ENCODE results near the gene SPAG9.

The SPAG9 gene

GRCh38 chr17:50955160-50955559, 165.5 kb downstream of the SPAG9 start:
- Histone ChIP-seq H3K4me1 (ENCODE audit: low read length) (peaks cover 23% of the 10 kb centered on the region), H3K4me2 (ENCODE audit: low read depth, low read length) (no peak overlapping the region)

GRCh38 chr17:50954641-50955121, 166.0 kb downstream of the SPAG9 start:
- Histone ChIP-seq H3K4me3 (ENCODE audit: low read length) (no peak overlapping the region), H3K27ac (ENCODE audit: low read length) (no peak overlapping the region), H3K79me2 (ENCODE audit: low read length) (no peaks in the 10 kb centered on the region), H3K4me2 (ENCODE audit: low read depth, low read length) (no peak overlapping the region), H3K9ac (ENCODE audit: low read length) (no peak overlapping the region), H3F3A (ENCODE audit: insufficient read depth, low read length) (peaks cover 15% of the 10 kb centered on the region), H3K36me3 (replicated peaks; ENCODE audit: insufficient read depth, low read length) (no peaks in the 10 kb centered on the region), H2AFZ (ENCODE audit: low read length) (no peak overlapping the region), H3K4me1 (ENCODE audit: low read length) (peaks cover 23% of the 10 kb centered on the region), H4K20me1 (ENCODE audit: insufficient read depth, low read length) (no peaks in the 10 kb centered on the region), H3K9me3 (replicated peaks; ENCODE audit: insufficient read depth, low read length) (no peaks in the 10 kb centered on the region), H3K9me2 (replicated peaks; ENCODE audit: insufficient read depth, low read length) (no peaks in the 10 kb centered on the region), H3K27me3 (replicated peaks; ENCODE audit: insufficient read depth, low read length) (no peaks in the 10 kb centered on the region)
- TF ChIP-seq EZH2phosphoT487 (IDR thresholded peaks at IDR 0.05; ENCODE audit: low read length) (no peak), CTCF (IDR thresholded peaks at IDR 0.05; ENCODE audit: low read length) (no peak), EZH2 (optimal IDR thresholded peaks at IDR 0.05; ENCODE audit: low read depth, low read length) (no peak)
- DNase-seq = no peak

More at GRCh38 chr17:50955160-50955559, 165.5 kb downstream of the SPAG9 start:
- Histone ChIP-seq H2AFZ (ENCODE audit: low read length) (no peak overlapping the region), H3K36me3 (replicated peaks; ENCODE audit: insufficient read depth, low read length) (no peaks in the 10 kb centered on the region), H3K27me3 (replicated peaks; ENCODE audit: insufficient read depth, low read length) (no peaks in the 10 kb centered on the region), H3K9me3 (replicated peaks; ENCODE audit: insufficient read depth, low read length) (no peaks in the 10 kb centered on the region), H4K20me1 (ENCODE audit: insufficient read depth, low read length) (no peaks in the 10 kb centered on the region), H3K27ac (ENCODE audit: low read length) (no peak overlapping the region), H3K9me2 (replicated peaks; ENCODE audit: insufficient read depth, low read length) (no peaks in the 10 kb centered on the region), H3K79me2 (ENCODE audit: low read length) (no peaks in the 10 kb centered on the region), H3K4me3 (ENCODE audit: low read length) (no peak overlapping the region), H3K9ac (ENCODE audit: low read length) (no peak overlapping the region), H3F3A (ENCODE audit: insufficient read depth, low read length) (peaks cover 19% of the 10 kb centered on the region)
- TF ChIP-seq CTCF (IDR thresholded peaks at IDR 0.05; ENCODE audit: low read length) (no peak), EZH2phosphoT487 (IDR thresholded peaks at IDR 0.05; ENCODE audit: low read length) (no peak), EZH2 (optimal IDR thresholded peaks at IDR 0.05; ENCODE audit: low read depth, low read length) (no peak)
- DNase-seq = no peak

- H3K27ac ChIP-seq (ENCODE audit: low read length) = no peak overlapping the region
- H3K4me3 ChIP-seq (ENCODE audit: low read length) = no peak overlapping the region
- no peaks in the 10 kb centered on the region for H3K9me2 ChIP-seq (replicated peaks; ENCODE audit: insufficient read depth, low read length)
- no peaks in the 10 kb centered on the region for H3K9me3 ChIP-seq (replicated peaks; ENCODE audit: insufficient read depth, low read length)
- DNase-seq = no peak
- H3K4me2 ChIP-seq (ENCODE audit: low read depth, low read length) = no peak overlapping the region
- H3K4me1 ChIP-seq (ENCODE audit: low read length) = peaks cover 22% of the 10 kb centered on the region
- no peak for TF ChIP-seq EZH2phosphoT487 (IDR thresholded peaks at IDR 0.05; ENCODE audit: low read length)
- no peak for TF ChIP-seq CTCF (IDR thresholded peaks at IDR 0.05; ENCODE audit: low read length)
- no peak for TF ChIP-seq EZH2 (optimal IDR thresholded peaks at IDR 0.05; ENCODE audit: low read depth, low read length)
- H3K79me2 ChIP-seq (ENCODE audit: low read length) = no peaks in the 10 kb centered on the region
- no peaks in the 10 kb centered on the region for H4K20me1 ChIP-seq (ENCODE audit: insufficient read depth, low read length)
- H2AFZ ChIP-seq (ENCODE audit: low read length) = no peak overlapping the region
- peaks cover 9% of the 10 kb centered on the region; the same call in 1 of the 2 replicates for H3F3A ChIP-seq (ENCODE audit: insufficient read depth, low read length)
- no peaks in the 10 kb centered on the region for H3K27me3 ChIP-seq (replicated peaks; ENCODE audit: insufficient read depth, low read length)
- H3K36me3 ChIP-seq (replicated peaks; ENCODE audit: insufficient read depth, low read length) = no peaks in the 10 kb centered on the region
- no peak overlapping the region for H3K9ac ChIP-seq (ENCODE audit: low read length)
Observed at GRCh38 chr17:50953831-50954601, 166.7 kb downstream of the SPAG9 start.

Measured in MM.1S (cell line).